K562 (cell line): ENCODE data around the gene IRF1. TPM values are rescaled to one million over a fixed set of nuclear protein-coding genes. Genes with fewer than 3 reads are reported as not detected.

Experiments used
- CBFA2T3 ChIP-seq: fragments of 450-650 bp; IDR thresholded peaks from 2 replicates; pipeline ENCODE4 v1.6.1; 2017
- CHD1 ChIP-seq: fragments of 200-600 bp; sonication (generic); IDR thresholded peaks from one replicate; pipeline ENCODE4 v1.6.1; 2012; ENCODE audit warnings: mild to moderate bottlenecking, moderate library complexity, low read length, inconsistent platforms
- HDAC6 ChIP-seq: IDR thresholded peaks from 2 replicates; pipeline ENCODE4 v1.6.1; 2012; ENCODE audit warnings: low read depth, mild to moderate bottlenecking, control low read depth, inconsistent platforms, low read length, moderate library complexity
- IRF2 ChIP-seq: sonication (generic); formaldehyde crosslinking; IDR thresholded peaks from 2 replicates; pipeline ENCODE4 v1.8.1; 2022; ENCODE audit warnings: mild to moderate bottlenecking, missing genetic modification reagents
- JUND ChIP-seq, 2 experiments: IDR thresholded peaks; 2 replicates in 1 of 2; 3 replicates in 1 of 2; pipeline ENCODE4 v1.6.1; 2011; ENCODE audit warnings: borderline replicate concordance in 2 of 2, low read depth in 2 of 2, low read length in 2 of 2, improper control_type of control experiment in 1 of 2, missing biosample characterization in 1 of 2, missing genetic modification characterization in 1 of 2, missing genetic modification reagents in 1 of 2
- MEF2D ChIP-seq: conservative IDR thresholded peaks from 2 replicates; pipeline ENCODE4 v1.6.1; 2016; ENCODE audit warnings: low read depth, missing genetic modification characterization, missing compliant biosample characterization
- MTA2 ChIP-seq: fragments of 450-650 bp; IDR thresholded peaks from 2 replicates; pipeline ENCODE4 v1.6.1; 2016; ENCODE audit warnings: low read depth
- NKRF ChIP-seq: fragments of 450-650 bp; IDR thresholded peaks from 2 replicates; pipeline ENCODE4 v1.6.1; 2016; ENCODE audit warnings: borderline replicate concordance
- PHF20 ChIP-seq: fragments of 450-650 bp; IDR thresholded peaks from 2 replicates; pipeline ENCODE4 v1.6.1; 2018; ENCODE audit not compliant: partially characterized antibody
- PURB ChIP-seq: sonication (generic); formaldehyde crosslinking; IDR thresholded peaks from 2 replicates; pipeline ENCODE4 v1.9.0; 2021; ENCODE audit warnings: low read depth, mild to moderate bottlenecking, missing genetic modification reagents
- RBBP5 ChIP-seq: fragments of 200-600 bp; sonication (generic); IDR thresholded peaks from 2 replicates; pipeline ENCODE4 v1.6.1; 2012; ENCODE audit warnings: borderline replicate concordance, mild to moderate bottlenecking, low read length, control low read depth, inconsistent platforms; ENCODE audit not compliant: insufficient read depth, poor library complexity, severe bottlenecking
- RHOXF2B ChIP-seq: fragments of 250-450 bp; sonication (Bioruptor Pico); conservative IDR thresholded peaks from 2 replicates; pipeline ENCODE4 v1.5.1; 2021
- SMAD4 ChIP-seq: fragments of 250-450 bp; sonication (Bioruptor Pico); conservative IDR thresholded peaks from 2 replicates; pipeline ENCODE4 v1.8.0; 2021; ENCODE audit warnings: inconsistent platforms, mild to moderate bottlenecking, moderate library complexity
- THRAP3 ChIP-seq: fragments of 450-650 bp; IDR thresholded peaks from 2 replicates; pipeline ENCODE4 v1.6.1; 2016; ENCODE audit warnings: mild to moderate bottlenecking, inconsistent platforms, borderline replicate concordance
- ZBTB17 ChIP-seq: fragments of 450-650 bp; formaldehyde crosslinking; IDR thresholded peaks from 2 replicates; pipeline ENCODE4 v1.4.0; 2020; ENCODE audit warnings: mild to moderate bottlenecking
- ZC3H11A ChIP-seq: IDR thresholded peaks from 2 replicates; pipeline ENCODE4 v1.6.1; 2012; ENCODE audit warnings: low read depth, low read length, improper control_type of control experiment
- ZKSCAN3 ChIP-seq: fragments of 250-450 bp; sonication (Bioruptor Pico); IDR thresholded peaks from 2 replicates; pipeline ENCODE4 v1.4.0; 2020
- ZNF12 ChIP-seq: sonication (generic); formaldehyde crosslinking; IDR thresholded peaks from 2 replicates; pipeline ENCODE4 v1.4.0; 2020; ENCODE audit warnings: mild to moderate bottlenecking, missing genetic modification reagents
- ZNF143 ChIP-seq: sonication (generic); formaldehyde crosslinking; IDR thresholded peaks from 2 replicates; pipeline ENCODE4 v1.9.0; 2022; ENCODE audit warnings: mild to moderate bottlenecking, missing genetic modification reagents
- ZNF274 ChIP-seq: IDR thresholded peaks from 2 replicates; pipeline ENCODE4 v1.6.1; 2011; ENCODE audit warnings: low read depth, mild to moderate bottlenecking, low read length, moderate library complexity, borderline replicate concordance
- ZNF780A ChIP-seq: fragments of 250-450 bp; sonication (Bioruptor Pico); IDR thresholded peaks from 2 replicates; pipeline ENCODE4 v1.5.0; 2021; ENCODE audit warnings: mild to moderate bottlenecking
- polyA plus RNA-seq, 8 experiments: library from polyadenylated mRNA; depleted of rRNA in 4 of 8; stranded (reverse) in 5 of 8; unstranded in 3 of 8; fragments of >200 nt; fragmentation: Nextera tagmentation in 2 of 8; fragmentation: Illumina TruSeq in 1 of 8; extraction: Ambion mirVana in 2 of 8; extraction: Trizol in 1 of 8; gene quantifications; 2 replicates each; pipeline versions ENCODE4 v1.2.1 to v1.2.3, GENCODE V29; 2011 to 2014; ENCODE audit warnings: inconsistent platforms in 1 of 8, missing spikeins in 1 of 8
- total RNA-seq, 7 experiments: library from RNA; depleted of rRNA in 6 of 7; stranded (reverse); fragments of >200 nt in 6 of 7; fragmentation: Illumina TruSeq in 2 of 7; extraction: Trizol in 2 of 7; gene quantifications; 2 replicates each; pipeline versions ENCODE4 v1.2.1 to v1.2.3, GENCODE V29; 2011 to 2021; ENCODE audit warnings: low replicate concordance in 1 of 7
- TF ChIP-seq, protein P1 (sequence below): sonication (generic); formaldehyde crosslinking; IDR thresholded peaks from 2 replicates; pipeline ENCODE4 v1.8.0; 2022; ENCODE audit warnings: mild to moderate bottlenecking, missing genetic modification reagents
- TF ChIP-seq, protein P2 (sequence below): sonication (generic); formaldehyde crosslinking; IDR thresholded peaks from 2 replicates; pipeline ENCODE4 v1.8.0; 2022; ENCODE audit warnings: mild to moderate bottlenecking, missing genetic modification reagents, borderline replicate concordance

IRF1 gene
- total and polyA plus RNA-seq, 9 of the 15 experiments (the other 6 are each of a cell fraction or from before 2014, with no cell fraction given): 1.1 to 12.3 (median 5.9) TPM

DNA sequence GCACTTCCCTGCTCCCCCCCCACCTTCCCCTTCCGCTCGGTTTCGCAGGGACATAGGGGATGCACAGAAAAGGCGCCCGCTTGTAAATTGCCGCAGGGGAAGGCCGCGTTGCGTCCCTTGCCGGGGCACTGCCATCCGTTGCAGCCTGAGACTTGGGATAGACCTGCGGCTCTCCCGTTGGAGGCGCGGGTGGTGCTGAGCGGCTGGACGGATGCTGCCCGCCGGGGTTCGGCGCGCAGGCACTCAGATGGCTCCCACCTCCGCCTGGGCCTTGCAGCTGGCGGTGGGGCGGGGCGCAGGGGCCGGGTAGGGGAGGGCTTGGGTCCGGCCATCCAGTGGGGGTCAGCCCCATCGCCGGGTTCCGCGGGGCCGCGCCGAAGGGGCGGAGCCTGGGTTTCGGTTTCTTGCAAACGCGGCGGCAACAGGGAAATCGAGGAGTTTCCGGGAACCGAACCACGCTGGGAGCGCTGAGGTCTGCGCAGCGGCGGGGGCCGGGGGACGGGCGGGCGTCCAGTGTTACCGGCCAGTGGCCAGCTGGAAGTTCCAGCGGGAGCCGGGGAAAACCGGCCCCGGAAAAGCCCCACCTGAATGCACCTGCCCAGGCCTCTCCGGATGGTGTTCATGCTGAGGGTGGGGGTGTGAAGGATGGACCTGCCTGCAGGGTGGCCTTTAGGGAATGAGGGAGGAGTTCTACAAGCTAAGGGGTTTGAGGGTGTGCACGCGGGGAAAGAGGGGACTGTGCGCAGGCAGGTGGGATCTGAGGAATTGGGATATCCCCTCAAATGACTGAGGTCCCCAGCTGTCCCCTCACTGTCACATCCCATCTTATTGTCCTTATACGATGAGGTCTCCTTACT, 6.3 kb upstream of the IRF1 start (continued):
- TF ChIP-seq JUND (IDR thresholded peaks at IDR 0.05; ENCODE audit: borderline replicate concordance, low read depth, low read length) (peak; percentile 37), JUND (tag; IDR thresholded peaks at IDR 0.05; ENCODE audit: borderline replicate concordance, low read depth, low read length) (no peak; the same call in 2 of the 3 replicates), MEF2D (tag) (0 out of 2 replicates have a peak, but pooled peaks have one; percentile 38), ZNF780A (CRISPR knock-in tag) (no peak), IRF2 (CRISPR knock-in tag) (no peak), ZKSCAN3 (CRISPR knock-in tag) (no peak), PHF20 (peak; percentile 2), HDAC6 (no peak), THRAP3 (no peak), CHD1 (peak; percentile 80), RBBP5 (no peak), PURB (CRISPR knock-in tag) (no peak), ZBTB17 (CRISPR knock-in tag) (no peak), ZNF274 (no peak), MTA2 (no peak), ZNF12 (CRISPR knock-in tag) (no peak), CBFA2T3 (no peak), SMAD4 (CRISPR knock-in tag) (0 out of 2 replicates have a peak, but pooled peaks have one; percentile 43), NKRF (0 out of 2 replicates have a peak, but pooled peaks have one; percentile 28), RHOXF2B (CRISPR knock-in tag) (no peak), ZNF143 (no peak), ZC3H11A (no peak)
- TF ChIP-seq, protein P1, sequence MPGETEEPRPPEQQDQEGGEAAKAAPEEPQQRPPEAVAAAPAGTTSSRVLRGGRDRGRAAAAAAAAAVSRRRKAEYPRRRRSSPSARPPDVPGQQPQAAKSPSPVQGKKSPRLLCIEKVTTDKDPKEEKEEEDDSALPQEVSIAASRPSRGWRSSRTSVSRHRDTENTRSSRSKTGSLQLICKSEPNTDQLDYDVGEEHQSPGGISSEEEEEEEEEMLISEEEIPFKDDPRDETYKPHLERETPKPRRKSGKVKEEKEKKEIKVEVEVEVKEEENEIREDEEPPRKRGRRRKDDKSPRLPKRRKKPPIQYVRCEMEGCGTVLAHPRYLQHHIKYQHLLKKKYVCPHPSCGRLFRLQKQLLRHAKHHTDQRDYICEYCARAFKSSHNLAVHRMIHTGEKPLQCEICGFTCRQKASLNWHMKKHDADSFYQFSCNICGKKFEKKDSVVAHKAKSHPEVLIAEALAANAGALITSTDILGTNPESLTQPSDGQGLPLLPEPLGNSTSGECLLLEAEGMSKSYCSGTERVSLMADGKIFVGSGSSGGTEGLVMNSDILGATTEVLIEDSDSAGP (CRISPR knock-in tag): peak; percentile 63; the same call in 1 of the 2 replicates
- TF ChIP-seq, protein P2, sequence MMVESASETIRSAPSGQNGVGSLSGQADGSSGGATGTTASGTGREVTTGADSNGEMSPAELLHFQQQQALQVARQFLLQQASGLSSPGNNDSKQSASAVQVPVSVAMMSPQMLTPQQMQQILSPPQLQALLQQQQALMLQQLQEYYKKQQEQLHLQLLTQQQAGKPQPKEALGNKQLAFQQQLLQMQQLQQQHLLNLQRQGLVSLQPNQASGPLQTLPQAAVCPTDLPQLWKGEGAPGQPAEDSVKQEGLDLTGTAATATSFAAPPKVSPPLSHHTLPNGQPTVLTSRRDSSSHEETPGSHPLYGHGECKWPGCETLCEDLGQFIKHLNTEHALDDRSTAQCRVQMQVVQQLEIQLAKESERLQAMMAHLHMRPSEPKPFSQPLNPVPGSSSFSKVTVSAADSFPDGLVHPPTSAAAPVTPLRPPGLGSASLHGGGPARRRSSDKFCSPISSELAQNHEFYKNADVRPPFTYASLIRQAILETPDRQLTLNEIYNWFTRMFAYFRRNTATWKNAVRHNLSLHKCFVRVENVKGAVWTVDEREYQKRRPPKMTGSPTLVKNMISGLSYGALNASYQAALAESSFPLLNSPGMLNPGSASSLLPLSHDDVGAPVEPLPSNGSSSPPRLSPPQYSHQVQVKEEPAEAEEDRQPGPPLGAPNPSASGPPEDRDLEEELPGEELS: peak; percentile 56; the same call in 1 of the 2 replicates
